Right lobe of liver (tissue), 6 donors: ENCODE results near the gene FAM221A. TPM values are rescaled to one million over a fixed set of nuclear protein-coding genes. Genes with fewer than 3 reads are reported as not detected.

Experiments used
- ATAC-seq, 4 donors: fragments of 200-7000 bp; cut with Tn5 transposase; one replicate each; pipeline ENCODE4 v1.9.1; 2020; ENCODE audit warnings: mild to moderate bottlenecking in 4 of 4, moderate library complexity in 4 of 4
- DNase-seq, 3 donors: peaks; one replicate each; pipeline ENCODE4 v3.0.0-alpha.2; 2020
- H3K27ac ChIP-seq, 3 donors: fragments of 200-600 bp; one replicate each; pipeline ENCODE4 v1.8.0; 2022
- H3K27me3 ChIP-seq, 2 donors: fragments of 200-600 bp; one replicate each; pipeline ENCODE4 v1.8.0; 2022
- H3K36me3 ChIP-seq, 4 donors: fragments of 200-600 bp; sonication (generic) in 1 of 4; one replicate each; pipeline versions ENCODE4 v1.5.1 to v1.8.0; 2017 to 2022; ENCODE audit warnings: control low read depth in 1 of 4
- H3K4me1 ChIP-seq, 4 donors: fragments of 200-600 bp; sonication (generic) in 1 of 4; one replicate each; pipeline versions ENCODE4 v1.5.1 to v1.8.0; 2017 to 2022; ENCODE audit warnings: control low read depth in 1 of 4
- H3K4me3 ChIP-seq, 3 donors: fragments of 200-600 bp; one replicate each; pipeline ENCODE4 v1.8.0; 2022
- H3K9me3 ChIP-seq, 4 donors: fragments of 200-600 bp; sonication (generic) in 1 of 4; one replicate each; pipeline versions ENCODE4 v1.5.1 to v1.8.0; 2017 to 2022; ENCODE audit warnings: control low read depth in 1 of 4
- CTCF ChIP-seq, 4 donors: fragments of 200-600 bp in 3 of 4; fragments of 450-650 bp in 1 of 4; IDR thresholded peaks; one replicate each; pipeline versions ENCODE4 v1.5.1 to v1.8.0; 2016 to 2022; ENCODE audit warnings: antibody characterized with exemption in 4 of 4, mild to moderate bottlenecking in 2 of 4
- POLR2A ChIP-seq: fragments of 450-650 bp; IDR thresholded peaks from one replicate; pipeline ENCODE4 v1.6.1; 2017; ENCODE audit warnings: antibody characterized with exemption, mild to moderate bottlenecking
- WGBS: methylation state at CpG from one replicate; pipeline ENCODE4 v1.1.6; 2018; ENCODE audit warnings: low coverage, low lambda C conversion rate; ENCODE audit not compliant: insufficient coverage; ENCODE audit errors: missing lambda C conversion rate; 5-methylcytosine and 5-hydroxymethylcytosine counted together
- intact Hi-C, 2 donors: fragments of 100-400 bp; cut with DNase I; formaldehyde crosslinking; loops; one replicate each; pipeline versions ENCODE4 v1.11.2 to v1.14.1; 2022
- total RNA-seq, 6 experiments: library from RNA; depleted of rRNA in 2 of 6; stranded (reverse); fragments of >200 nt in 2 of 6; fragmentation: NEBNext Ultra II Directional in 3 of 6; extraction: Animal tissue kit (Norgen Biotek cat#: 25700) in 3 of 6; gene quantifications; one replicate each; pipeline versions ENCODE4 v1.1.0 to v1.2.4, GENCODE V29; 2016 to 2023
- donor health status: DM: no; HTN: yes; CAD: no.
- donor health status: DM: no; HTN: no; CAD: no.
- donor health status: DM: no; HTN: no; CAD: no.
- donor health status: DM: no; HTN: yes; CAD: no.
- donor health status: DM: no; HTN: yes; CAD: no.

The FAM221A gene
- total RNA-seq, 6 experiments from 2014 or later: 4.0 to 5.8 (median 4.8) TPM

- Histone ChIP-seq H3K36me3 (no peaks in the 10 kb centered on the region), H3K9me3 (no peaks in the 10 kb centered on the region), H3K27me3 (no peaks in the 10 kb centered on the region), H3K27ac (no peak overlapping the region), H3K4me3 (no peak overlapping the region), H3K4me1 (no peaks in the 10 kb centered on the region)
- WGBS: 81% methylated on average over 7 of the region's 8 CpGs
- DNase-seq: no peak
- TF ChIP-seq CTCF (IDR thresholded peaks at IDR 0.05) (no peak), POLR2A (no peak)
- intact Hi-C loops: no loop called here
- no peak for ATAC-seq
These were observed 17.6 kb upstream of the FAM221A start for GRCh38 chr7:23662124-23662983.

GRCh38 chr7:23662984-23663313 is 17.1 kb upstream of the FAM221A start:
- TF ChIP-seq POLR2A (no peak), CTCF (IDR thresholded peaks at IDR 0.05) (no peak)
- DNase-seq (no peak), ATAC-seq (no peak)
- Histone ChIP-seq H3K27ac (no peak overlapping the region), H3K27me3 (no peaks in the 10 kb centered on the region), H3K36me3 (no peaks in the 10 kb centered on the region), H3K4me1 (no peaks in the 10 kb centered on the region), H3K4me3 (no peak overlapping the region), H3K9me3 (no peaks in the 10 kb centered on the region)
- 85% methylated on average over 2 of the region's 2 CpGs for WGBS
- intact Hi-C loops: no loop called here

- Histone ChIP-seq H3K27ac (no peak overlapping the region), H3K4me3 (no peak overlapping the region), H3K4me1 (no peaks in the 10 kb centered on the region), H3K36me3 (no peaks in the 10 kb centered on the region), H3K27me3 (no peaks in the 10 kb centered on the region), H3K9me3 (no peaks in the 10 kb centered on the region)
- intact Hi-C loops: no loop called here
- no peak for DNase-seq
- ATAC-seq: no peak
- TF ChIP-seq POLR2A (no peak), CTCF (IDR thresholded peaks at IDR 0.05) (no peak)
These were observed 15.9 kb upstream of the FAM221A start for GRCh38 chr7:23664122-23664521.

- no peak for ATAC-seq
- H3K36me3 ChIP-seq: no peaks in the 10 kb centered on the region
- intact Hi-C loops: no loop called here
- TF ChIP-seq CTCF (IDR thresholded peaks at IDR 0.05): no peak
- no peak for TF ChIP-seq POLR2A
- 76% methylated on average over 3 of the region's 3 CpGs for WGBS
- no peaks in the 10 kb centered on the region for H3K4me1 ChIP-seq
- H3K27ac ChIP-seq: no peak overlapping the region
- H3K27me3 ChIP-seq: no peaks in the 10 kb centered on the region
- H3K4me3 ChIP-seq: no peak overlapping the region
- no peak for DNase-seq
- H3K9me3 ChIP-seq: no peaks in the 10 kb centered on the region
These were observed 8.0 kb upstream of the FAM221A start for GRCh38 chr7:23672033-23672432.
